ENCODE data around the gene ASIP. TPM values are rescaled to one million over a fixed set of nuclear protein-coding genes. Genes with fewer than 3 reads are reported as not detected.

Gene ASIP
- total RNA-seq, 1 experiment from 2014 or later: not detected

DNA sequence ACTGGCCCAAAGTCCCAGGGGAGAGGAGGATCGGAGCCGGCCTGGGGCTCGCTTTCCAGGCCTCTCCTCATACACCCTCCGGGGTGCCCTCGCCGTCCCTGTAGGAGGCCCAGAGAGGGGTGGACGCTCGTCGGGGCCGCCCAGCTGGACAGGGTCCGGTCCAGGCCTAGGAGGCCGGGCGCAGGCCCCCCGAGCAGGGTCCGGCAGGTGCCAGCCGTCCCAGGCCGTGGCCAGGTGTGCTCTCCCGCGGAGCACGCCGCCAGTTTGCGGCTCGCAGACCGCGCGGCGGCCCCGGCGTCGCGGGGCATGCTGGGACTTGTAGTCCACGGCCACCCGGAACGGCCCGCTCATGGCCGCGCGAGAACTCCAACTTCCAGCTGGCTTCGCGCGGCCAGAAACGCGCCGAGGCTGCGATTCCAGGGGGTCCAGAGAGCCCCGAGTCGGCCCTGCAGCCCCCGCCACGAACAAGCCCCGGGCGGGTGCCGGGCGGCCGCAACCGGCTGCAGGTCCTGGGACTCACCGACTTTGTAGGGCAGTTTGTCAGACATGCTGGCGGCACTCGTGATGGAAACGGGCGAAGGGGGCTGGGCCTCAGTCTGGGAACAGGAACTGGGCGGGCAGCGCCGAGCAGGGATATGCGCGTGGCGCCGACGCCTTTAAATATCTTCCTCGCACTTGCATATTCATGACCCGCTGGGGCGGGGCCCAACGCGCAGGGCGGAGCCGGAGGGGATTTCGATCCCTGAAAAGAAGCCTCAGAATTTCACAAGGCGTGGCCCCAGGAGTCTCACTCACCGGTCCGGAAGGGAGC, 61.7 kb downstream of the ASIP start, which contains the start of gene AHCY:
TSS of gene AHCY (minus strand) at position 633 of the 811 bp plus-strand sequence. CDS start at position 548, 85 bp downstream.
- intact Hi-C loops (cut with micrococcal nuclease): loop anchor here (2.0 kb wide), 1 partner anchor 112 kb away; no protein-coding TSS in a partner anchor
- H3K4me3 Mint-ChIP-seq (ENCODE audit: unreplicated experiment): no peak within 1 kb of the TSS
- TF ChIP-seq, protein P1, sequence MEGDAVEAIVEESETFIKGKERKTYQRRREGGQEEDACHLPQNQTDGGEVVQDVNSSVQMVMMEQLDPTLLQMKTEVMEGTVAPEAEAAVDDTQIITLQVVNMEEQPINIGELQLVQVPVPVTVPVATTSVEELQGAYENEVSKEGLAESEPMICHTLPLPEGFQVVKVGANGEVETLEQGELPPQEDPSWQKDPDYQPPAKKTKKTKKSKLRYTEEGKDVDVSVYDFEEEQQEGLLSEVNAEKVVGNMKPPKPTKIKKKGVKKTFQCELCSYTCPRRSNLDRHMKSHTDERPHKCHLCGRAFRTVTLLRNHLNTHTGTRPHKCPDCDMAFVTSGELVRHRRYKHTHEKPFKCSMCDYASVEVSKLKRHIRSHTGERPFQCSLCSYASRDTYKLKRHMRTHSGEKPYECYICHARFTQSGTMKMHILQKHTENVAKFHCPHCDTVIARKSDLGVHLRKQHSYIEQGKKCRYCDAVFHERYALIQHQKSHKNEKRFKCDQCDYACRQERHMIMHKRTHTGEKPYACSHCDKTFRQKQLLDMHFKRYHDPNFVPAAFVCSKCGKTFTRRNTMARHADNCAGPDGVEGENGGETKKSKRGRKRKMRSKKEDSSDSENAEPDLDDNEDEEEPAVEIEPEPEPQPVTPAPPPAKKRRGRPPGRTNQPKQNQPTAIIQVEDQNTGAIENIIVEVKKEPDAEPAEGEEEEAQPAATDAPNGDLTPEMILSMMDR (IDR thresholded peaks at IDR 0.05; ENCODE audit: unreplicated experiment): no peak
- ChIA-PET POLR2A (interaction anchor here (0.6 to 4.4 kb wide), 32 partner anchors 8 to 403 kb away, joined by 3 to 45 read pairs (median 4); partner anchors contain the start of genes DYNLRB1, EIF2S2, ITCH and PIGU), CTCF (interaction anchor here (0.7 to 4.5 kb wide), 6 partner anchors 9 to 113 kb away, joined by 3 to 39 read pairs (median 4); no protein-coding TSS in a partner anchor)
- DNase-seq (ENCODE audit: unreplicated experiment): peak; percentile 98
- no peaks in the 10 kb centered on the region for H3K4me1 Mint-ChIP-seq (ENCODE audit: insufficient read depth, unreplicated experiment)
- BruUV-seq (replicated peaks): no TSS peak
- no peaks in the 10 kb centered on the region for H3K9me3 Mint-ChIP-seq (ENCODE audit: unreplicated experiment)
- H3K27me3 Mint-ChIP-seq (ENCODE audit: insufficient read depth, unreplicated experiment): no peaks in the 10 kb centered on the region
- peak within 1 kb of the TSS; percentile 83 for H3K27ac Mint-ChIP-seq (ENCODE audit: low read depth, unreplicated experiment)
- H3K36me3 Mint-ChIP-seq (ENCODE audit: insufficient read depth, unreplicated experiment): no peaks in the 10 kb centered on the region

DNA sequence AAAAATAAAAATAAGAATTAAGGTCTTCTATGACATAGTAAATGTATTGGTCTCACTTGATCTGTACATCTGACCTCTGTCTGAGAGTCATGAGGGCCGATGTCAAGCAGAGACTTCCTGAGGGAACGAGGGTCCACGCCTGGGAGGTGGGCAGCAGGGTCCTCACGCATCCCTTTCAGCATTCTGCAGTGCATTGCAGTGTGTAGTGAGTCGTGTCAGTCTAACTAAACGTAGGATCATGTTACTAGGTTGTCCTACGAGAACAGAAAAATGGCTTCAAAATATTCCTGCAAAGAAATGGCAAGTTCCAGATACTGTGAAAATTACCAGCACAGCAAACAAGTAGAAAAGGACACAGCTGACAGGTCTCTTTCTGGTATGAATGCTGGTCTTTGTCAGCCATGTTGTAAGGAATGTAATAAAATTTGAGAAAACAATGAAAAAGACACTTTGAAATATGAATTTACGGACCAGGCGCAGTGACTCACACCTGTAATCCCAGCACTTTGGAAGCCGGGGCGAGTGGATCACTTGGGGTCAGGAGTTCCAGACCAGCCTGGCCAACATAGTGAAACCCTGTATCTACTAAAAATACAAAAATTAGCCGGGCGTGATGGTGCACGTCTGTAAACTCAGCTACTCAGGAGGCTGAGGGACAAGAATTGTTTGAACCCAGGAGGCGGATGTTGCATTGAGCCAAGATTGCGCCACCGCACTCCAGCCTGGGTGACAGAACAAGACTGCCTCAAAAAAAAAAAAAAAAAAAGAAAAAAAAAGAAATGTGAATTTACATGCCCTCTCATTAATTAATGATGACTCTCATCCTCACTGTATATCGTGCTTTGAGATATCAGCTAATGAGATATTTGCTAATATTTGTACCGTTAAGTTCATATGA, 64.4 kb downstream of the ASIP start:
- CTCF ChIA-PET: interaction anchor here (0.6 to 0.7 kb wide), 3 partner anchors 35 to 420 kb away, joined by 3 to 4 read pairs (median 3); no protein-coding TSS in a partner anchor
- intact Hi-C loops (cut with micrococcal nuclease): no loop called here
- TF ChIP-seq, protein P1 (IDR thresholded peaks at IDR 0.05; ENCODE audit: unreplicated experiment): no peak

DNA sequence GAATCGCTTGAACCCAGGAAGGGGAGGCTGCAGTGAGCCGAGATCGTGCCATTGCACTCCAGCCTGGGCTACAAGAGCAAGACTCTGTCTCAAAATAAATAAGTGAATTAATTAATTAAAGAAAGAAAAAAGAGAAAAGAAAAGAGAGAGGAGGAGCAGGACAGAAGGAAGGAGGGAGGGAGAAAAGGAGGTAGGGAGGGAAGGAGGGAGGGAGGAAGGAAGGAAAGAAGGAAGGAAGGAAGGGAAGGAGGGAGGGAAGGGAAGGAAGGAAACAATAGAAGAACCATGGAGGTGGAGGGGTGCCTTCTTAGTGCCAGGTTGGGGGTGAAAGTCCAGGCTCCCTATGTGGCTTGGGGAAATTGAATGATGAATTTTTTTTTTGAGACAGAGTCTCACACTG, 68.5 kb downstream of the ASIP start:
- Mint-ChIP-seq H3K9me3 (ENCODE audit: unreplicated experiment) (no peaks in the 10 kb centered on the region), H3K27ac (ENCODE audit: low read depth, unreplicated experiment) (no peak overlapping the region), H3K4me3 (ENCODE audit: unreplicated experiment) (no peak overlapping the region), H3K4me1 (ENCODE audit: insufficient read depth, unreplicated experiment) (peaks cover 21% of the 10 kb centered on the region), H3K27me3 (ENCODE audit: insufficient read depth, unreplicated experiment) (no peaks in the 10 kb centered on the region), H3K36me3 (ENCODE audit: insufficient read depth, unreplicated experiment) (no peaks in the 10 kb centered on the region)
- TF ChIP-seq, protein P1 (IDR thresholded peaks at IDR 0.05; ENCODE audit: unreplicated experiment): no peak
- intact Hi-C loops (cut with micrococcal nuclease): loop anchor here (5.0 kb wide), 2 partner anchors 53 to 398 kb away; partner anchors contain the start of gene ITCH
- ChIA-PET CTCF (interaction anchor here (0.7 to 5.7 kb wide), 4 partner anchors 26 to 205 kb away, joined by 3 to 48 read pairs (median 6); no protein-coding TSS in a partner anchor), POLR2A (interaction anchor here (0.6 to 1.3 kb wide), 3 partner anchors 26 to 91 kb away, joined by 3 to 4 read pairs (median 3); no protein-coding TSS in a partner anchor)
- no peak for DNase-seq (ENCODE audit: unreplicated experiment)
- no TSS peak for BruUV-seq (replicated peaks)

More for the DNA sequence above, 64.4 kb downstream of the ASIP start:
- POLR2A ChIA-PET: interaction anchor here (0.7 to 0.8 kb wide), 2 partner anchors 58 to 521 kb away, joined by 3 read pairs; no protein-coding TSS in a partner anchor
- H3K36me3 Mint-ChIP-seq (ENCODE audit: insufficient read depth, unreplicated experiment): no peaks in the 10 kb centered on the region
- no peak overlapping the region for H3K4me3 Mint-ChIP-seq (ENCODE audit: unreplicated experiment)
- DNase-seq (ENCODE audit: unreplicated experiment): peak; percentile 55
- no peaks in the 10 kb centered on the region for H3K4me1 Mint-ChIP-seq (ENCODE audit: insufficient read depth, unreplicated experiment)
- H3K27ac Mint-ChIP-seq (ENCODE audit: low read depth, unreplicated experiment): no peak overlapping the region
- H3K9me3 Mint-ChIP-seq (ENCODE audit: unreplicated experiment): no peaks in the 10 kb centered on the region
- no peaks in the 10 kb centered on the region for H3K27me3 Mint-ChIP-seq (ENCODE audit: insufficient read depth, unreplicated experiment)
- no TSS peak for BruUV-seq (replicated peaks)
